Measurements from ENCODE around the gene G3BP2. TPM values are rescaled to one million over a fixed set of nuclear protein-coding genes. Genes with fewer than 3 reads are reported as not detected.

The G3BP2 gene
- total and polyA plus RNA-seq, 7 donors, result 34.8 to 219 (median 142) TPM

- ATAC-seq (no peak), DNase-seq (no peak)
- no peak for TF ChIP-seq CTCF (IDR thresholded peaks at IDR 0.05)
- no peak overlapping the region for H3K4me3 ChIP-seq
- H3K4me1 ChIP-seq, result peaks cover 25% of the 10 kb centered on the region
- H3K27ac ChIP-seq, result no peak overlapping the region
- 84 to 91% (median 88%) methylated on average over 2 of the region's 2 CpGs for WGBS, 3 donors
- H3K9me3 ChIP-seq, result no peaks in the 10 kb centered on the region
- intact Hi-C loops (cut with DNase I), result no loop called here
- H3K27me3 ChIP-seq (ENCODE audit: insufficient read depth in 3 of 3, low read length in 2 of 3), result no peaks in the 10 kb centered on the region
- H3K36me3 ChIP-seq (ENCODE audit: insufficient read depth in 1 of 2, low read depth in 1 of 2), result peaks cover 0 to 44% of the 10 kb centered on the region in 2 donors
These were observed 10.6 kb downstream of the G3BP2 start for GRCh38 chr4:75662626-75663025.

GRCh38 chr4:75660491-75660890 is 12.7 kb downstream of the G3BP2 start:
- no peaks in the 10 kb centered on the region for H3K27me3 ChIP-seq (ENCODE audit: insufficient read depth in 3 of 3, low read length in 2 of 3)
- peaks cover 2 to 64% of the 10 kb centered on the region in 2 donors for H3K36me3 ChIP-seq (ENCODE audit: insufficient read depth in 1 of 2, low read depth in 1 of 2)
- intact Hi-C loops (cut with DNase I), result no loop called here
- 72 to 87% (median 79%) methylated on average over 2 of the region's 2 CpGs for WGBS, 3 donors
- DNase-seq (no peak), ATAC-seq (no peak)
- TF ChIP-seq CTCF (IDR thresholded peaks at IDR 0.05), result no peak
- H3K4me3 ChIP-seq, result no peak overlapping the region
- peaks cover 5% of the 10 kb centered on the region for H3K4me1 ChIP-seq
- no peak overlapping the region for H3K27ac ChIP-seq
- no peaks in the 10 kb centered on the region for H3K9me3 ChIP-seq

- Histone ChIP-seq H3K4me3 (no peak overlapping the region), H3K27ac (no peak overlapping the region), H3K9me3 (no peaks in the 10 kb centered on the region), H3K27me3 (ENCODE audit: insufficient read depth in 3 of 3, low read length in 2 of 3) (no peaks in the 10 kb centered on the region), H3K4me1 (peaks cover 5% of the 10 kb centered on the region), H3K36me3 (ENCODE audit: insufficient read depth in 1 of 2, low read depth in 1 of 2) (peaks cover 2 to 73% of the 10 kb centered on the region in 2 donors)
- DNase-seq (no peak), ATAC-seq (no peak)
- WGBS, 3 donors, result 83 to 93% (median 84%) methylated on average over 1 of the region's 1 CpG
- intact Hi-C loops (cut with DNase I), result loop anchor here (2.0 to 10.0 kb wide), 3 partner anchors 15 to 295 kb away; no protein-coding TSS in a partner anchor
- no peak for TF ChIP-seq CTCF (IDR thresholded peaks at IDR 0.05)
These were observed 13.6 kb downstream of the G3BP2 start for GRCh38 chr4:75659512-75660031.

GRCh38 chr4:75658876-75659275 is 14.3 kb downstream of the G3BP2 start:
- Histone ChIP-seq H3K27me3 (ENCODE audit: insufficient read depth in 3 of 3, low read length in 2 of 3) (no peaks in the 10 kb centered on the region), H3K9me3 (no peaks in the 10 kb centered on the region), H3K36me3 (ENCODE audit: insufficient read depth in 1 of 2, low read depth in 1 of 2) (peaks cover 2 to 80% of the 10 kb centered on the region in 2 donors), H3K4me1 (peaks cover 5% of the 10 kb centered on the region), H3K27ac (no peak overlapping the region), H3K4me3 (no peak overlapping the region)
- TF ChIP-seq CTCF (IDR thresholded peaks at IDR 0.05), result no peak
- intact Hi-C loops (cut with DNase I), result loop anchor here (2.0 to 10.0 kb wide), 3 partner anchors 16 to 296 kb away; no protein-coding TSS in a partner anchor
- ATAC-seq, result no peak
- no peak for DNase-seq
- WGBS, 3 donors, result 90 to 93% (median 90%) methylated on average over 4 of the region's 4 CpGs

- 84 to 89% (median 86%) methylated on average over 2 of the region's 2 CpGs for WGBS, 3 donors
- H3K27ac ChIP-seq, result no peak overlapping the region
- intact Hi-C loops (cut with DNase I), result loop anchor here (10.0 kb wide), 2 partner anchors 129 to 299 kb away; no protein-coding TSS in a partner anchor
These were observed 17.6 kb downstream of the G3BP2 start for GRCh38 chr4:75655562-75655961.

More at GRCh38 chr4:75655562-75655961, 17.6 kb downstream of the G3BP2 start:
- Histone ChIP-seq H3K4me3 (no peak overlapping the region), H3K4me1 (peaks cover 1% of the 10 kb centered on the region), H3K36me3 (ENCODE audit: insufficient read depth in 1 of 2, low read depth in 1 of 2) (peaks cover 2 to 98% of the 10 kb centered on the region in 2 donors), H3K27me3 (ENCODE audit: insufficient read depth in 3 of 3, low read length in 2 of 3) (no peaks in the 10 kb centered on the region), H3K9me3 (no peaks in the 10 kb centered on the region)
- DNase-seq, result no peak
- no peak for TF ChIP-seq CTCF (IDR thresholded peaks at IDR 0.05)
- no peak for ATAC-seq
